Activated naive CD4-positive, alpha-beta T cell treated with anti-CD3 and anti-CD28 coated beads for 36 hours (primary cell): Measurements from ENCODE around the gene KRTAP12-2. TPM values are rescaled to one million over a fixed set of nuclear protein-coding genes. Genes with fewer than 3 reads are reported as not detected.
"Not testable (repeated sequence)": the region's sequence is repeated elsewhere in the genome, so short reads cannot be mapped to it uniquely, and the experiment has no call there.

Experiments used
- CTCF ChIA-PET: fragments of 350-600 bp; sonication (Branson Sonifier 250); formaldehyde crosslinking; loops from one replicate; lab custom pipeline; 2021; ENCODE audit warnings: antibody characterized with exemption; lab: Charles Lee
- DNase-seq: peaks from one replicate; pipeline ENCODE4 v3.0.0-alpha.2; 2020
- H3K27ac Mint-ChIP-seq: one replicate; pipeline ENCODE4 v1.8.0; 2021; ENCODE audit warnings: mild to moderate bottlenecking, mixed read lengths
- H3K27me3 Mint-ChIP-seq: one replicate; pipeline ENCODE4 v1.8.0; 2021; ENCODE audit warnings: low read depth, mixed read lengths
- H3K36me3 Mint-ChIP-seq: one replicate; pipeline ENCODE4 v1.8.0; 2021; ENCODE audit warnings: low read depth, mixed read lengths
- H3K4me1 Mint-ChIP-seq: one replicate; pipeline ENCODE4 v1.8.0; 2021; ENCODE audit warnings: low read depth, mixed read lengths
- H3K4me3 Mint-ChIP-seq: one replicate; pipeline ENCODE4 v1.8.0; 2021; ENCODE audit warnings: mild to moderate bottlenecking, moderate library complexity, mixed read lengths
- H3K9me3 Mint-ChIP-seq: one replicate; pipeline ENCODE4 v1.8.0; 2021; ENCODE audit warnings: mixed read lengths
- intact Hi-C: fragments of 100-400 bp; cut with micrococcal nuclease; formaldehyde crosslinking; loops from one replicate; pipeline ENCODE4 v1.15.1; 2023
- total RNA-seq, 2 experiments: library from RNA; stranded (reverse); gene quantifications; one replicate each; pipeline ENCODE4 v1.2.3, GENCODE V29; 2021

KRTAP12-2 gene
- total RNA-seq, 2 experiments from 2014 or later: not detected

- H3K27me3 Mint-ChIP-seq: peaks cover 10% of the 10 kb centered on the region
- H3K36me3 Mint-ChIP-seq: no peaks in the 10 kb centered on the region
- peaks cover 18% of the 10 kb centered on the region for H3K4me1 Mint-ChIP-seq
- H3K4me3 Mint-ChIP-seq: no peak overlapping the region
- CTCF ChIA-PET: interaction anchor here (1.5 kb wide), 1 partner anchor 10 kb away, joined by 3 read pairs; no protein-coding TSS in a partner anchor
- no peak for DNase-seq
- intact Hi-C loops: no loop called here
- H3K27ac Mint-ChIP-seq: no peak overlapping the region
- no peaks in the 10 kb centered on the region for H3K9me3 Mint-ChIP-seq
These were observed 20.3 kb upstream of the KRTAP12-2 start for GRCh38 chr21:44686843-44687561.

GRCh38 chr21:44686000-44686781 is 19.5 kb upstream of the KRTAP12-2 start:
- no peaks in the 10 kb centered on the region for H3K36me3 Mint-ChIP-seq
- intact Hi-C loops: no loop called here
- CTCF ChIA-PET: interaction anchor here (1.5 kb wide), 1 partner anchor 9 kb away, joined by 3 read pairs; no protein-coding TSS in a partner anchor

GRCh38 chr21:44685050-44685449 is 18.3 kb upstream of the KRTAP12-2 start:
- intact Hi-C loops, H3K36me3 Mint-ChIP-seq, CTCF ChIA-PET, H3K27me3 Mint-ChIP-seq, H3K27ac Mint-ChIP-seq, H3K9me3 Mint-ChIP-seq, H3K4me1 Mint-ChIP-seq, H3K4me3 Mint-ChIP-seq, DNase-seq: not testable (repeated sequence)

More at GRCh38 chr21:44686000-44686781, 19.5 kb upstream of the KRTAP12-2 start:
- Mint-ChIP-seq H3K4me1 (peaks cover 10% of the 10 kb centered on the region), H3K27me3 (peaks cover 10% of the 10 kb centered on the region), H3K4me3 (no peak overlapping the region), H3K9me3 (no peaks in the 10 kb centered on the region), H3K27ac (no peak overlapping the region)
- DNase-seq: peak; percentile 22

- no peak overlapping the region for H3K27ac Mint-ChIP-seq
- H3K9me3 Mint-ChIP-seq: no peaks in the 10 kb centered on the region
- intact Hi-C loops: no loop called here
- no peaks in the 10 kb centered on the region for H3K36me3 Mint-ChIP-seq
- H3K4me3 Mint-ChIP-seq: no peak overlapping the region
- no peak for DNase-seq
- CTCF ChIA-PET: no interaction called here
- H3K4me1 Mint-ChIP-seq: peaks cover 6% of the 10 kb centered on the region
- peaks cover 10% of the 10 kb centered on the region for H3K27me3 Mint-ChIP-seq
These were observed 17.8 kb upstream of the KRTAP12-2 start for GRCh38 chr21:44684483-44684882.

- Mint-ChIP-seq H3K4me3 (no peak overlapping the region), H3K9me3 (no peaks in the 10 kb centered on the region), H3K27me3 (peaks cover 10% of the 10 kb centered on the region), H3K27ac (no peak overlapping the region), H3K36me3 (no peaks in the 10 kb centered on the region), H3K4me1 (peaks cover 6% of the 10 kb centered on the region)
- intact Hi-C loops: no loop called here
- CTCF ChIA-PET: interaction anchor here (0.6 kb wide), 1 partner anchor 368 kb away, joined by 3 read pairs; no protein-coding TSS in a partner anchor
- DNase-seq: no peak
These were observed 17.4 kb upstream of the KRTAP12-2 start for GRCh38 chr21:44684077-44684476.

- no peak overlapping the region for H3K27ac Mint-ChIP-seq
- peaks cover 10% of the 10 kb centered on the region for H3K27me3 Mint-ChIP-seq
- intact Hi-C loops: no loop called here
- CTCF ChIA-PET: interaction anchor here (0.7 to 1.0 kb wide), 2 partner anchors 61 to 108 kb away, joined by 3 read pairs; no protein-coding TSS in a partner anchor
- no peaks in the 10 kb centered on the region for H3K9me3 Mint-ChIP-seq
- H3K4me3 Mint-ChIP-seq: no peak overlapping the region
- DNase-seq: no peak
- no peaks in the 10 kb centered on the region for H3K36me3 Mint-ChIP-seq
- peaks cover 6% of the 10 kb centered on the region for H3K4me1 Mint-ChIP-seq
These were observed 15.9 kb upstream of the KRTAP12-2 start for GRCh38 chr21:44682580-44683151.

- Mint-ChIP-seq H3K9me3 (no peaks in the 10 kb centered on the region), H3K4me1 (peaks cover 6% of the 10 kb centered on the region), H3K36me3 (no peaks in the 10 kb centered on the region), H3K4me3 (no peak within 1 kb of the TSS), H3K27ac (no peak within 1 kb of the TSS), H3K27me3 (peaks cover 10% of the 10 kb centered on the region)
- intact Hi-C loops: no loop called here
- no peak for DNase-seq
- CTCF ChIA-PET: interaction anchor here (1.0 kb wide), 1 partner anchor 108 kb away, joined by 3 read pairs; no protein-coding TSS in a partner anchor
These were observed 15.3 kb upstream of the KRTAP12-2 start, which contains the start of gene KRTAP12-1 for GRCh38 chr21:44681861-44682579. TSS of gene KRTAP12-1 (minus strand) at chr21:44682163. CDS start at chr21:44682123, 40 bp downstream.

- CTCF ChIA-PET: interaction anchor here (0.6 kb wide), 1 partner anchor 28 kb away, joined by 3 read pairs; no protein-coding TSS in a partner anchor
- intact Hi-C loops: no loop called here
- Mint-ChIP-seq H3K36me3 (no peaks in the 10 kb centered on the region), H3K4me1 (peaks cover 3% of the 10 kb centered on the region), H3K9me3 (no peaks in the 10 kb centered on the region), H3K27ac (no peak overlapping the region), H3K27me3 (peaks cover 4% of the 10 kb centered on the region), H3K4me3 (no peak overlapping the region)
- no peak for DNase-seq
These were observed 14.4 kb upstream of the KRTAP12-2 start for GRCh38 chr21:44681152-44681551.

- Mint-ChIP-seq H3K9me3 (peaks cover 9% of the 10 kb centered on the region), H3K36me3 (no peaks in the 10 kb centered on the region), H3K27ac (no peak overlapping the region), H3K4me1 (no peaks in the 10 kb centered on the region), H3K27me3 (peaks cover 3% of the 10 kb centered on the region), H3K4me3 (no peak overlapping the region)
- intact Hi-C loops: no loop called here
- no peak for DNase-seq
- CTCF ChIA-PET: no interaction called here
These were observed 11.2 kb upstream of the KRTAP12-2 start for GRCh38 chr21:44677881-44678280.

- DNase-seq: no peak
- H3K9me3 Mint-ChIP-seq: peaks cover 24% of the 10 kb centered on the region
- H3K27ac Mint-ChIP-seq: no peak overlapping the region
- intact Hi-C loops: no loop called here
- no peaks in the 10 kb centered on the region for H3K27me3 Mint-ChIP-seq
- no peaks in the 10 kb centered on the region for H3K36me3 Mint-ChIP-seq
- H3K4me1 Mint-ChIP-seq: no peaks in the 10 kb centered on the region
- CTCF ChIA-PET: no interaction called here
- no peak overlapping the region for H3K4me3 Mint-ChIP-seq
These were observed 5.2 kb upstream of the KRTAP12-2 start for GRCh38 chr21:44671911-44672310.

- intact Hi-C loops: no loop called here
- DNase-seq: no peak
- Mint-ChIP-seq H3K36me3 (no peaks in the 10 kb centered on the region), H3K9me3 (peaks cover 24% of the 10 kb centered on the region), H3K4me1 (no peaks in the 10 kb centered on the region), H3K27ac (no peak overlapping the region), H3K4me3 (no peak overlapping the region), H3K27me3 (no peaks in the 10 kb centered on the region)
- CTCF ChIA-PET: no interaction called here
These were observed 4.1 kb upstream of the KRTAP12-2 start for GRCh38 chr21:44670642-44671432.
